Gastroesophageal sphincter (tissue), 4 donors: ENCODE data around the gene SDS. TPM values are rescaled to one million over a fixed set of nuclear protein-coding genes. Genes with fewer than 3 reads are reported as not detected.

Experiments
- ATAC-seq: fragments of 150-250 bp; one replicate; pipeline ENCODE4 v1.9.1; 2016; ENCODE audit warnings: mild to moderate bottlenecking, moderate library complexity
- H3K27ac ChIP-seq, 4 donors: fragments of 200-600 bp; sonication (generic) in 3 of 4; 1 replicate in 3 of 4; 2 replicates in 1 of 4; pipeline ENCODE4 v1.5.1; 2016 to 2019
- H3K27me3 ChIP-seq: fragments of 200-600 bp; sonication (generic); one replicate; pipeline ENCODE4 v1.5.1; 2019
- H3K36me3 ChIP-seq, 2 donors: fragments of 200-600 bp; sonication (generic); one replicate each; pipeline ENCODE4 v1.5.1; 2019; ENCODE audit warnings: control low read depth in 1 of 2
- H3K4me1 ChIP-seq, 3 donors: fragments of 200-600 bp; sonication (generic); 1 replicate in 2 of 3; 2 replicates in 1 of 3; pipeline ENCODE4 v1.5.1; 2016 to 2019; ENCODE audit warnings: control low read depth in 2 of 3
- H3K4me3 ChIP-seq, 2 donors: fragments of 200-600 bp; sonication (generic); one replicate each; pipeline ENCODE4 v1.5.1; 2019; ENCODE audit warnings: mild to moderate bottlenecking in 1 of 2, moderate library complexity in 1 of 2
- H3K9me3 ChIP-seq, 3 donors: fragments of 200-600 bp; sonication (generic); one replicate each; pipeline ENCODE4 v1.5.1; 2017 to 2019; ENCODE audit warnings: control low read depth in 2 of 3
- EP300 ChIP-seq: sonication (generic); formaldehyde crosslinking; IDR thresholded peaks from one replicate; pipeline ENCODE4 v1.6.1; 2017; ENCODE audit warnings: antibody characterized with exemption, mild to moderate bottlenecking
- POLR2A ChIP-seq, 2 donors: fragments of 450-650 bp; IDR thresholded peaks; one replicate each; pipeline ENCODE4 v1.6.1; 2017; ENCODE audit warnings: antibody characterized with exemption in 2 of 2, mild to moderate bottlenecking in 2 of 2, moderate library complexity in 1 of 2
- POLR2AphosphoS5 ChIP-seq: sonication (generic); formaldehyde crosslinking; IDR thresholded peaks from one replicate; pipeline ENCODE4 v1.6.1; 2017; ENCODE audit warnings: antibody characterized with exemption
- WGBS, 2 donors: methylation state at CpG; one replicate each; pipeline ENCODE4 v1.1.5; 2018; ENCODE audit warnings: low coverage in 1 of 2; 5-methylcytosine and 5-hydroxymethylcytosine counted together
- total RNA-seq, 4 donors: library from RNA; depleted of rRNA; stranded (reverse); fragments of >200 nt; gene quantifications; one replicate each; pipeline ENCODE4 v1.1.0, GENCODE V29; 2016
- TF ChIP-seq, protein P1 (sequence below), 4 experiments: fragments of 200-600 bp in 2 of 4; fragments of 450-650 bp in 2 of 4; sonication (generic) in 1 of 4; IDR thresholded peaks; one replicate each; pipeline ENCODE4 v1.5.1; 2017 to 2019; ENCODE audit warnings: antibody characterized with exemption in 4 of 4, mild to moderate bottlenecking in 2 of 4, moderate library complexity in 2 of 4

Gene SDS
- total RNA-seq, 4 donors from 2014 or later, result 0.39 to 5.5 TPM; not detected in 2

DNA sequence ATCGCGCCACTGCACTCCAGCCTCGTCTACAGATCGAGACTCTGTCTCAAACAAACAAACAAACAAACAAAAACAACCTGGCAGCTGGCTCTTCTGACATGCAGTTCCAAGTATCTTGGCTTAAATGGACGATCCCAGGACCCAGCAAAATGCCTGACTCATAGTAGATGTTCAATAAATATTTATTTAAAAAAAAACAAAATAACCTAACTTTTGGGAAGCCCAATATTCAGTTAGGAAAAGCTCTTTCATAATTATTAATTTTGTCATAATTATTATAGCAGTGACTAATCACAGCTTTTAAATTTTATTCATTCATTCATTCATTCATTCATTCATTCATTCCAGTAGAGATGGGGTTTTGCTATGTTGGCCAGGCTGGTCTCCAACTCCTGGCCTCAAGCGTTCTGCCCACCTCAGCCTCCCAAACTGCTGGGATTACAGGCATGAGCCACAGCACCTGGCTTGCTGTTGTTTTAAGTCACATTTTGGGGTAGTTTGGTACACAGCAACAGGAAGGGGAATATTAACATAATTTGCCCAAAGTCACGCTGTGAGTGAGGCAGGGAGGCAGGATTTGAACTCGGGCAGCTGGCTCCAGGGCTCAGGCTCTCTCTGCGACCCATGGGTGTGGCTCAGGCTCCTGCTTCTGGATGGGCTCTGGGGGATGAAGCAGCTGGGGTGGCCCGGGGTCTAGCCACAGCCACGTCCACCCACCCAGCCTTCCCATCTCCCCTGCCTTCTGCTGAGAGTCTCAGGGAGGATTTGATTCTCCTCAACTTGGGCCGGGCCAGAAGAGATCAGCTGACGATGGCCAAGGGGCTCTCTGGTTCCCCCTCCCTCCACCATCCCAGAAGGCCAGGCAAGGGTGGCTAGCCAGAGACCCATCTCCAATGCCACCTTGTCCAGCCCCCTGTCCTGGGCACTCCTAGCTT lies 2.4 kb downstream of the SDS start:
- 47 to 75% methylated on average over 4 to 5 of the region's 13 CpGs for WGBS, 2 donors
- peaks cover 0 to 8% (median 0%) of the 10 kb centered on the region in 3 donors for H3K4me1 ChIP-seq
- H3K36me3 ChIP-seq, result no peaks in the 10 kb centered on the region
- H3K4me3 ChIP-seq, result no peak overlapping the region
- H3K27ac ChIP-seq, result no peak overlapping the region
- peaks cover 68% of the 10 kb centered on the region for H3K27me3 ChIP-seq
- no peak for ATAC-seq
- TF ChIP-seq POLR2A (IDR thresholded peaks at IDR 0.05), result no peak
- TF ChIP-seq EP300, result no peak
- TF ChIP-seq, protein P1, sequence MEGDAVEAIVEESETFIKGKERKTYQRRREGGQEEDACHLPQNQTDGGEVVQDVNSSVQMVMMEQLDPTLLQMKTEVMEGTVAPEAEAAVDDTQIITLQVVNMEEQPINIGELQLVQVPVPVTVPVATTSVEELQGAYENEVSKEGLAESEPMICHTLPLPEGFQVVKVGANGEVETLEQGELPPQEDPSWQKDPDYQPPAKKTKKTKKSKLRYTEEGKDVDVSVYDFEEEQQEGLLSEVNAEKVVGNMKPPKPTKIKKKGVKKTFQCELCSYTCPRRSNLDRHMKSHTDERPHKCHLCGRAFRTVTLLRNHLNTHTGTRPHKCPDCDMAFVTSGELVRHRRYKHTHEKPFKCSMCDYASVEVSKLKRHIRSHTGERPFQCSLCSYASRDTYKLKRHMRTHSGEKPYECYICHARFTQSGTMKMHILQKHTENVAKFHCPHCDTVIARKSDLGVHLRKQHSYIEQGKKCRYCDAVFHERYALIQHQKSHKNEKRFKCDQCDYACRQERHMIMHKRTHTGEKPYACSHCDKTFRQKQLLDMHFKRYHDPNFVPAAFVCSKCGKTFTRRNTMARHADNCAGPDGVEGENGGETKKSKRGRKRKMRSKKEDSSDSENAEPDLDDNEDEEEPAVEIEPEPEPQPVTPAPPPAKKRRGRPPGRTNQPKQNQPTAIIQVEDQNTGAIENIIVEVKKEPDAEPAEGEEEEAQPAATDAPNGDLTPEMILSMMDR (IDR thresholded peaks at IDR 0.05), result no peak
- no peak for TF ChIP-seq POLR2AphosphoS5
- H3K9me3 ChIP-seq, result no peaks in the 10 kb centered on the region

DNA sequence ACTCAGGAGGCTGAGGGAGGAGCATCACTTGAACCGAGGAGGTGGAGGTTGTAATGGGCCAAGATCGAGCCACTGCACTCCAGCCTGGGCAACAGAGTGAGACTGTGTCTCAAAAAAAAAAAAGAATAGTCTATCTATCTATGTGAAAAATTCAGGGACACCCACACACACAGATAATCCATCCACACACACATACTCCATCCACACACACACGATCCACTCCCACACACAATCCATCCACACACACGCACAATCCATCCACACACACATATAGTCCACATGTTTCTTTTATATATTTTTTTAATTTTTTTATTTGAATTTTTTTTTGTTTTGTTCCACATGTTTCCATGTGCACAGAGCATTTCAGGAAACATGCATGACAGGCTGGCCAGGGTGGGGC lies 3.3 kb downstream of the SDS start:
- WGBS, 2 donors, result 79 to 90% methylated on average over 3 to 4 of the region's 4 CpGs
- H3K27me3 ChIP-seq, result peaks cover 68% of the 10 kb centered on the region
- no peak for ATAC-seq
- no peaks in the 10 kb centered on the region for H3K36me3 ChIP-seq
- H3K4me3 ChIP-seq, result no peak overlapping the region
- H3K9me3 ChIP-seq, result no peaks in the 10 kb centered on the region
- no peak overlapping the region for H3K27ac ChIP-seq
- TF ChIP-seq POLR2AphosphoS5, result no peak
- TF ChIP-seq, protein P1 (IDR thresholded peaks at IDR 0.05), result no peak
- TF ChIP-seq POLR2A (IDR thresholded peaks at IDR 0.05), result no peak
- TF ChIP-seq EP300, result no peak
- peaks cover 0 to 8% (median 0%) of the 10 kb centered on the region in 3 donors for H3K4me1 ChIP-seq

DNA sequence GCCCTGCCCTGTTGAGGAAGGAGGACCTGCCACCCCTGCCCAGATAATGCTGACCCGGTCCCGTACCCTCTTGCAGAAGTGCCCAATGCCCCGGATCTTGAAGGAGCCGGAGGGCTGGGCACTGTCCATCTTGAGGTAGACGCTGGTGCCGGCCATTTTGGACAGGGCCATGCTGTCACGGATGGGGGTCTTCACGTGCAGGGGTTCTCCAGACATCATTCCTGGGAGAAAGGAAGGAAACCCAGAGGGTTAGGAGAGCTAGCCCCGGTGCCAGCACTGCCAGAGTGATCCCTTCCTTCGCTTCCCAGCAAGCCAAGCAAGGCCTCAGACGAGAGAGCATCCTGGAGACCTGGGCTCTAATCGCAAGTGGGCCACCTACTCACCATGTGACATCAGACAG lies 4.2 kb downstream of the SDS start:
- TF ChIP-seq POLR2A (IDR thresholded peaks at IDR 0.05) (no peak), POLR2AphosphoS5 (no peak), EP300 (no peak)
- TF ChIP-seq, protein P1 (IDR thresholded peaks at IDR 0.05), result no peak
- no peak for ATAC-seq
- H3K4me1 ChIP-seq, result peaks cover 0 to 8% (median 0%) of the 10 kb centered on the region in 3 donors
- WGBS, 2 donors, result 90 to 100% methylated on average over 1 to 3 of the region's 12 CpGs
- H3K9me3 ChIP-seq, result no peaks in the 10 kb centered on the region
- H3K27me3 ChIP-seq, result peaks cover 68% of the 10 kb centered on the region
- no peak overlapping the region for H3K27ac ChIP-seq
- no peak overlapping the region for H3K4me3 ChIP-seq
- H3K36me3 ChIP-seq, result no peaks in the 10 kb centered on the region

DNA sequence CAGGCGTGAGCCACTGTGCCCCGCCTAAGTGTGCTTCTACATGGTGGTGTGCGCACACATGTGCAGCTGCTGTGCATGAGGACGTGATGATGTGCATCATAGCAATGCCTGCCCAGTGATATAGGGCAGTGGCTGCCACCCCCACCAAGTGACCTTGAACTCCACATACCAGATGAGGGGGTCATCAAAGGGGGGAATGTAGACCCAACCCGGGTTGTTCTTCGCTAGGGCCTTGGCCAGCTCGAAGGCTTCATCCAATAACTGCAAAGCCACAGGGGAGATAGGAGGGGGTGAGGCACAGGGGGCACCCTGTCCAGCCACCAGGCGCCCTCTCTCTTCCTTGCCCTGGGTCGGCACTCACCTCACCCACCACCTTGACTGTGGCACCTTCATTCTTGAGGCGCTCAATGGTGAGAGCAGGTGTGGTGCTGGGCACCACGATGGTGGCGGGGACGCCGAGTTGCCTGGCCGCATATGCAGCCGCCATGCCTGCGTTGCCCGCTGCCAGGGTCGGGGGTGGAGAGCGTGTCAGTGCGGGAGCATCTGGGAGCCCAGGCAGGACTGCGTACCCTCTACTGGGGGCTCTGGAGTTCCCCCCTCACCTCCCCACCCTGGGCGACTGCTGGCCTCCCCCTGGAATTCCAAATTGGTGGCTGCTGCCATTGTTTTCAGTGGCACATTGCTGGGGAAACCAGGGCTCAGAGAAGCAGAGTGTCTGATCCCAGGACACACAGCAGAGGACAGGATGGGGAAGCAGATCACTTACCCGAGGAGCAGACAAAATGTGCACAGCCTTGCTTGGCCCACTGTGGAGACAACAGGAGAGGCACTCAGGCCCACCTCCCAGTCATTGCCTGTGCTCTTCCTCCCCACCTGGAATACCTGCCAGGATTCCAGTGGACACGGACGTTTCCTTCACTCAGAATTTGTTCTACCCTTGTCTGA lies 5.1 kb downstream of the SDS start:
- TF ChIP-seq POLR2AphosphoS5 (no peak), EP300 (no peak), POLR2A (IDR thresholded peaks at IDR 0.05) (no peak)
- TF ChIP-seq, protein P1 (IDR thresholded peaks at IDR 0.05), result no peak
- WGBS, 2 donors, result 63 to 75% methylated on average over 5 to 8 of the region's 26 CpGs
- H3K27me3 ChIP-seq, result peaks cover 64% of the 10 kb centered on the region
- H3K4me3 ChIP-seq, result no peak overlapping the region
- H3K36me3 ChIP-seq, result no peaks in the 10 kb centered on the region
- no peak for ATAC-seq
- peaks cover 0 to under 1% (median 0%) of the 10 kb centered on the region in 3 donors for H3K4me1 ChIP-seq
- no peak overlapping the region for H3K27ac ChIP-seq
- H3K9me3 ChIP-seq, result no peaks in the 10 kb centered on the region
